ENCODE measurements around the gene STAP2.
A peak's percentile ranks its signal among the peaks of the same experiment; 100 is the strongest.

The STAP2 gene

DNA sequence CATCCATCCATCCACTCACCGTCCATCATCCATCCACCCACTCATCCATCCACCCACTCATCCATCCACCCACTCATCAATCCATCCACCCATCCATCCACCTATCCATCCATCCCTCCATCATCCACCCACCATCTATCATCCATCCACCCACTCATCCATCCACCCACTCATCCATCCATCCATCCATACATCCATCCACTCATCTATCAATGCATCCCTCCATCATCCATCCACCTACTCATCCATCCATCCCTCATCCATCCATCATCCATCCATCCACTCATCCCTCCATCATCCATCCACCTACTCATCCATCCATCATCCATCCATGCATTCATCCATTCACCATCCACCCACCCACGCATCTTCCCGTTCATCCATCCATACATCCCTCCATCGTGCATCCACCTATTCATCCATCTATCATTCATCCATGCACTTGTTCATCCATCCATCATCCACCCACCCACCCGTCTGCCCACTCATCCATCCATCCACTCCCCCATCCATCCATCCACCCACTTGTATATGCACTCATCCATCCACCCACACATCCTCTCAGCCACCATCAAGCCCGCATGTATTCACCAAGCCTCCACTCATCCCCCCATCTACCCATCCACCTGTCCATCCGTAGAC, 3.6 kb downstream of the STAP2 start:
- no peak for DNase-seq
- intact Hi-C loops (cut with DNase I) = no loop called here

DNA sequence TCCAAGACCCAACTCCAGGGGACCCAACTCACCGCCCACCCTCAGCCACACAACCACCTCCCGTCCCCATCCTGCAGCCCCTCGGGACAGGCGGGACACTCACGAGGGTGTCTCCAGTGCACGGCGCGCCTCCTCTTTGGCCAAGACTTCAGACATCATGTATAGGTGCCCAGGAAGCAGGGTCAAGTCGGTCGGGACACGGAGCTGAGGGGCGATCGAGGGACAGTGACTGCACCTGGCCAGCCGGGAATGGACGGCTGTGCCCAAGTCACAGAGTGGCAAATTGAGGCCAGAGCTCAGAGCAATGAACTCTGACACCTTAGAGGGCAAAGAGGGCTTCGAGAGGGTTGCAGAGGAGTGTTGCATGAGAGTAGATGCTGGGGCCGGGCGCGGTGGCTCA, 8.8 kb downstream of the STAP2 start:
- DNase-seq = peak in 1 of 10 donors; percentile 57
- intact Hi-C loops (cut with DNase I) = loop anchor here (2.0 to 10.0 kb wide), 2 partner anchors 13 to 65 kb away; partner anchors contain the start of gene MPND

DNA sequence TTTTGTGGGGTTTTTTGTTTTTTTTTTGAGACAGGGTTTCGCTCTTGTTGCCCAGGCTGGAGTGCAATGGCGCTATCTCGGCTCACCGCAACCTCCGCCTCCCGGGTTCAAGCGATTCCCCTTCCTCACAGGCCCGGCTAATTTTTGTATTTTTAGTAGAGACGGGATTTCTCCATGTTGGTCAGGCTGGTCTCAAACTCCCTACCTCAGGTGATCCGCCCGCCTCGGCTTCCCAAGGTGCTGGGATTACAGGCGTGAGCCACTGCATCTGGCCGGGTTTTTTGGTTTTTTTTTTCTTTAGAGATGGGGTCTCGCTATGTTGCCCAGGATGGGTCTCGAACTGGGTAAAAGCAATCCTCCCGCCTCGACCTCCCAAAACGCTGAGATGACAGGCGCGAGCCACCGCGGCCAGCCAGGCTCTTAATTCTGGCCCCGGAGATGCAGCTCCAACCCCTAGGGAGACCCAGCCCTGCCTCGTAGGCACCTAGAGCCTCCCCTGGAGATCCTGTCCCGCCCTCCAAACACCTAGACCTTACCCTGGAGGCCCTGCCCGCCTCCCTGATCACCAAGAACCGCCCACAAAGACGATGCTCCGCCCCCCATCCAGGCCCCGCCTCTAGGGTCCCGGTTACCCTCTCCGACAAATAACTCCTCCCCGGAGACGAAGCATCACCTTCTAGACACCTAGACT, 9.5 kb downstream of the STAP2 start:
- intact Hi-C loops (cut with DNase I) = loop anchor here (2.0 to 10.0 kb wide), 2 partner anchors 14 to 64 kb away; partner anchors contain the start of gene MPND
- DNase-seq = peak in 1 of 10 donors; percentile 67

DNA sequence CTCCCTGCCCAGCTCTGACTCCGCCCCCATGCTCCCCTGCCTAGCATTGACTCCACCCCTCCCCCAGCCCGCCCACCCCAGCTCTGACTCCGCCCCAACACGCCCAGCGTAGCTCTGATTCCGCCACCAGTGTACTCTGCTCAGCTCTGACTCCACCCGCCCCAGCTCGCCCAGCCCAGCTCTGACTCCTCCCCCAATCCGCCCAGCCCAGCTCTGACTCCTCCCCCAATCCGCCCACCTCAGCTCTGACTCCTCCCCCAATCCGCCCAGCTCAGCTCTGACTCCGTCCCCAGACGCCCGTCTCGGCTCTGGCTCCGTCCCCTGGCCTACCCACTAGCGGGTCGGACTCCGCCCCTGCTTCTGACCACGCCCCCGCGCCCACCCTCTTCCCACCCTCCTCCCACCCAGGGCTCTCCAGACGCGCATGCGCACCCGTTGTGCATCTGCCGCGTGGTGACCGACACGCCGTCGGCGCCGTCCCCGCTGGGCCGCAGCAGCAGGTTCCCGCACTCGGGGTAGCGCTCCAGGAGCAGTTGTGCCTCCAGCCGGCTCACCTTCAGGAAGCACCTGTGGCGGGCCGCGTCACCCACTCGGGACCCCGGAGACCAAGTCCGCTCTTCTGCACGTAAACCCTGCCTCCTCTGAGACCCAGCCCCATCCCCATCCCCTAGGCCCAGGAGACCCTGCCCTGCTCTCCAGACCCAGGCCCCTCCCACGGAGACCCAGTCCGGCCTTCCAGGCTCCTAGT, 10.2 kb downstream of the STAP2 start:
- intact Hi-C loops (cut with DNase I) = loop anchor here (2.0 to 10.0 kb wide), 2 partner anchors 14 to 64 kb away; partner anchors contain the start of gene MPND
- peak; percentile 94 to 100 (median 97) for DNase-seq

DNA sequence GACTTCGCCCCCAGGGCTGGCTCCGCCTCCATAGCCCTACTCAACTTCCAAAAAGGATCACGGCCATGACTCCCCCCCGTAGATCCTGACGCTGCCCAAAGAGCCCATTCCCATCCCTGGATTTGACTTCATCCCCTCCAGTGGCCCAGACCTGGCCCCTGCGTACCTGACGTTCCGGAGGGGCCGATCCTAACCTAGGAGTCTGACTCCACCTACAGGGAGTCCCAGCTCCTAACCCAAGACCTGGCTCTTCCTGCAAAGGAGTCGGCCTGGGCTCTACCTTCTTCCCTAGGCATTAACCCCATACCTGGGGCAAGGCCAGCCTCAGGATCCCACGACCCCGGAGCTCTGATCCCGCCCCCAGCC, 10.8 kb downstream of the STAP2 start:
- intact Hi-C loops (cut with DNase I) = loop anchor here (2.0 to 10.0 kb wide), 2 partner anchors 15 to 63 kb away; partner anchors contain the start of gene MPND
- DNase-seq = no peak

DNA sequence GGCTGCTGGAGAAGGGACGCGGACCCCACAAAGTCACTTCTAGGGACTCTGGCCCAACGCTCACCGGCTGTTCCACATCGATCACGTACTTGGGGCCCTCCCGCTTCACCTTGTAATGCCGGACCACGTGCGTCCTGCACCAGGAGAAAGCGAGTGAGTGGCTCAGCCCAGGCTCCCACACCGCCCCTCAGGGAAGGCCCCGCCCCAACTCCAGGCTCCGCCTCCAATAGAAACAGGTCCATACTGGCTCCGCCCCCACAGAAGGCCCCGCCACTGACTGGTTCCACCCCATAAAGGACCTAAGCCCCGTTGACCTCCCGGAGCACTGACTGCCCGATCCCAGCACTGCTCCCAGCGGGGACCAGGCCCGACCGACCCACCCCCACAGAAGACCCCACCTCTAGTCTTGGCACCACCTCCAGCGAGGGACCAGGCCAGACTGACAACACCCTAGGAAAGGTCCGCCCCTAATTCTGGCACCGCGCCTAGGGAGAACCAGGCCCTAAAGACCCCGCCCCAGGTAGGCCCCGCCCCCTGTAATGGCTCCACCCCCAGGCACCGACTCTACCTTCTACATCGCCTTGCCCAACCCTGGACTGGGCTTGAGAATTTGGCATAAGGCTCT, 11.3 kb downstream of the STAP2 start:
- DNase-seq = peak; percentile 39 to 96 (median 68)
- intact Hi-C loops (cut with DNase I) = loop anchor here (10.0 kb wide), 1 partner anchor 63 kb away; no protein-coding TSS in a partner anchor

DNA sequence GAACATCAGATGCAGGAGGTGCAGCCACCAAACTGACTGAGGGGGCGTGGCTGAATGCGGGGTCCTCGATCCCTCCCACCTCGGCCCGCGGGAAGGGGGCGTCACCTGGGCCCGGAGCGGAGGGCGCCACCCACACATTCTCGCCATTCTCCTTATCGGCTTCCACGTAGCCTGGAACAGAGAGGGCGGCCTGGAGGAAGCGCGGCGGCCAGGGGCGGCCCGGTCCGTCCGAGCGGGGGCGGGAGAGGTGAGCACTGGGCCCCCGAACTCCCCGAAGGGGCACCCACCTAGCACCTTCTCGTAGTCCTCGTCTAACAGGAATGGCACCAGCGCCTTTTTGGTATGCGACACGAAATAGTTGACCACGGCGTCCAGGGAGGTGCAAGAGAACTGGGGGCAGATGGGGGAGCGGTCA, 11.8 kb downstream of the STAP2 start:
- intact Hi-C loops (cut with DNase I) = loop anchor here (10.0 kb wide), 1 partner anchor 62 kb away; no protein-coding TSS in a partner anchor
- peak in 2 of 10 donors; percentile 42 to 55 for DNase-seq

DNA sequence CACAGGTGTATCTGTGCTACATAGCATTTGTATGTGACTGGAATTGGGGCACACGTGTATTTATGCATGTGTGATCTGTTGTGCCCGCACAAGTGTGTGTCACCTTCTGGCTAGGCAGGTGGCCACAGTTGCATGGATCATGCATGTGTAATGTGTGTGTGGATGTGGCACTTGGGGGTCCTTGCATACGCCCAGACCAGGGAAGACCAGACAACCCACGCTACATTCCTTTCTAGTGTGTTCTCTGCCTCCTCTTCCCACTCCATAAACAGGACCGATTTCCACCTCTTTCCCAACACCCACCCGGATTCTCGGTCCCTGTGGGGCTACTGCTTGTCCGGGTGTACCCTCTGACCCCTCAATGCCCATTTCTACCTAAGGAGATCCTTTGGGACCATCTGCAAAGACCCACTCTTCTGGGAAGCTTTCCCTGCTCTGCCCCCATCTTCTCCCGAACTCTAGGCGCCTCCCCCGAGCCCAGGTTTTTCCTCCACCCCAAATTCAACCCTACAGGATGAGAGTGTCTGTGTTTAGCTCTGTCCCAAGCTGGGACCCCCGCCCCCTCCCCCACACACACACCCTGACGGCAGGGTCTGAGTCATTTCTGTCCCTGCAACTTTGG, 12.3 kb downstream of the STAP2 start:
- intact Hi-C loops (cut with DNase I) = loop anchor here (10.0 kb wide), 1 partner anchor 62 kb away; no protein-coding TSS in a partner anchor
- peak in 2 of 10 donors; percentile 40 to 56 for DNase-seq

DNA sequence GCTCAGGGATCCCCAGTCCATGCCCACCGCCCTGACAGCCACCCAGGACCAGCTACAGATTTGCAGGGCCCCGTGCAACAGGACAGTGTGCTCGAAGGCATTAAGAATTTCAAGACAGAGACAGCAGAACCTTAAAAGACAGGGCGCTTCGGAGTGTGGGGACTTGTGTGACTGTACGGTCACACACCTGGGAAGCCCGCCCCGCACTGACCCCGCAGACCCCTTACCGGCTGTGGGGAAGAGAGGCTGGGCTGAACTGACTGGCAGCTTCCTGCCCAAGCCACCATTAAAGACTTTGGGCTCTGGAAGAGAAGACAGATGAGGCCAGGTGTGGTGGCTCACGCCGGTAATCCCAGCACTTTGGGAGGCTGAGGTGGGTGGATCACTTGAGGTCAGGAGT, 14.4 kb downstream of the STAP2 start:
- intact Hi-C loops (cut with DNase I) = loop anchor here (10.0 kb wide), 1 partner anchor 59 kb away; no protein-coding TSS in a partner anchor

DNA sequence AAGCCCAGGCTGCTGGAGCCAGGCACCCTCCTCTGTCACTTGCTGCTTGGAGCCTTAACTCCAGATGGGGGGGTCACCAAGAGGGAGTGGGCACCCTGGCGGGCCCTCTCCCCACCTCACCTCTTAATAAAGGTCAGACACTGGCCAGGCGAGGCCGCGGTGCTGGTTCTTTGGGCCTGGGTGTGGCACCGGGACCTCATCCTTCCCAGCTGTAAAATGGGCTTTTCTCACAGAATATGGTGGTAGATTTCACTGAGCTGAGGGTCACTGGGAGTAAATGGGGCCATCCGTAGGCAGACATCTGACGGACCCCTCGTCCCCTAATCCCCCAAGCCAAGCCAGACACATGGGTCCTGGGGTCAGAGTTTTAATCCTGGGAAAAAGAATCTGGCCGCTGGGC, 14.9 kb downstream of the STAP2 start:
- DNase-seq = peak in 1 of 10 donors; percentile 43
- intact Hi-C loops (cut with DNase I) = loop anchor here (10.0 kb wide), 1 partner anchor 59 kb away; no protein-coding TSS in a partner anchor

More for the DNA sequence above, 14.4 kb downstream of the STAP2 start:
- no peak for DNase-seq

DNA sequence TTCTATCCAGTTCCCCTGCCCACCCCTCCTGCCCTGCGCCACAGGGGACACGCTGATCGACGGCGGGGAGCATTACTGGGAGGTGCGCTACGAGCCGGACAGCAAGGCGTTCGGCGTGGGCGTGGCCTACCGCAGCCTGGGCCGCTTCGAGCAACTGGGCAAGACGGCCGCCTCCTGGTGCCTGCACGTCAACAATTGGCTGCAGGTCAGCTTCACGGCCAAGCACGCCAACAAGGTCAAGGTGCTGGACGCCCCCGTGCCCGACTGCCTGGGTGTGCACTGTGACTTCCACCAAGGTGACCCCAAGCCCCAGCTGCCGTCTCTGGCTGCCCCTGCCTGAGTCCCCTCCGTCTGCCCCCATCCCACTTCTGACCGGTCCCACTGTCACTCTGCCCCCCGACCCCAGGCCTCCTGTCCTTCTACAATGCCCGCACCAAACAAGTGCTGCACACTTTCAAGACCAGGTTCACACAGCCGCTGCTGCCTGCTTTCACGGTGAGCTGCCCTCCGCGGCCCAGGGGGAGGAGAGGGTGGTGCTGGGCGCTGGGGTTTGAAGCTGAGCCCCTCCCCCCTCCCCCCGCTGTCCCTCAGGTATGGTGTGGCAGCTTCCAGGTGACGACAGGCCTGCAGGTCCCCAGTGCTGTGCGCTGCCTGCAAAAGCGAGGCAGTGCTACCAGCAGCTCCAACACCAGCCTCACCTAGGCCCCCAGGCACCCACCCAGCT, 15.5 kb downstream of the STAP2 start:
- peak in 1 of 10 donors; percentile 68 for DNase-seq
- intact Hi-C loops (cut with DNase I) = loop anchor here (10.0 kb wide), 1 partner anchor 58 kb away; no protein-coding TSS in a partner anchor

DNA sequence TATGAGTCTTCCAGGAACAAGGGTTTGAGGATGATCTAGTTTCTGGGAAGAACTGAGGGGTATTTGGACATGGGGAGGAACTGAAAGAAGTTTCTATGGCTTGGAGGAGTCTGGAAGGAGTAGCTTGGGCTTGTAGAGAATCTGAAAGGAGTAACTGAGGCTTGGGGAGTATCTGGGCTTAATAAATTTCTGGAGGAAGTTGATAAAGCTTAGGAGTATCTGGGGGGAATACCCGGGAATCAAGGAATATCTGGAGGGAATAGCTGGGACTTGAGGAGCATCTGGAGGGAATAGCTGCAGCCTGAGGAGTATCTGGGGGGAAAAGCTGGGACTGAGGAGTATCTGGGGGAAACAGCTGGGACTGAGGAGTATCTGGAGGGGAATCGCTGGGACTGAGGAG, 18.2 kb downstream of the STAP2 start:
- DNase-seq = no peak
- intact Hi-C loops (cut with DNase I) = loop anchor here (10.0 kb wide), 1 partner anchor 56 kb away; no protein-coding TSS in a partner anchor

DNA sequence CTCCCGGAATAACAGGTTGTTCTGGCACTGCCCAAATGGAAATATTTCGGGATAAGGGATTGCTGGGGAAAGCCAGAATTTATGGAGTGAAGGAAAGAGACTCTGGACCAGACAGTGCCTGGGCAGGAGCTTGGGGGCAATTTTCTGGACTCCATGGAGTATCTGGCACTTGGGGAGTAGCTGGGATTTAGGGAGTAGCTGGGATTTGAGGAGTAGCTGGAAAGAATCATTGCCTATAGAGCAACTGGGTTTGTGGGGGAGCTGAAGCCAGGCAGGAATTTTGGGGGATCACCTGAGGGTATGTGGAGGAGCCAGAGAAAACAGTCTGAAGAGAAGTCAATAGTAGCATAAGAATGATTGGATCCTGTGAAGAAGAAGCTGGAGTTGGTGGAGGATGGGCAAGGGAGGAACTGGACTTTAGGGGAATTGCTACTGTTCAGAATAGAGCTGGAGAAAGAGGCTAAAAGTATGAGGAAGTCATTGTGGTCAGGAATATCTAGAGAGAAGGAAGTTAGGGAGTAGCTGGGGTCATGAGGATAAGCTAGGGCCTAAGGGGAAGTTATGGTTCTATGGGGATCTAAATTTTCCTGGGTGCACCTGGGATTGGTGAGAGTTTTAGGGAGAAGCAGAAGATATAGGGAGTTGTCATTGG, 19.4 kb downstream of the STAP2 start:
- no peak for DNase-seq
- intact Hi-C loops (cut with DNase I) = no loop called here

DNA sequence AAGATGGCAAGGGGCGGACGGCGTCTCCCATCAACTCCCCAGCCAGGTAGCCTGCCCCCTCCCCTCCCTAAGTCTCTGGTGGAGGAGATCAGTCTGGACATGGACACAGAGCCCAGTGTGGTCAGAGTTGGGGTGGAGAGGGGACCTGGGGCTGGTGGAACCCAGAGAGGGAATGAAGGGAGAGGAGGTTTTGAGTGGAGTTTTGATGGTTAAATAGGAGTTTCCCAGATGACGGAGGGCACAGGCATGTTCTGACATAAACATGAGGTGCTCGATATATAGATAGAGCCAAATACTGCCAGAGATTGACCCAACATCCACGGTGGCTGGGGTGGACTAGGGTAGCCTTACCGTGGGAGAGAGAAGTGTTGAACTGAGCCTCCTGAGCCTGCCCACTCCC, 20.2 kb downstream of the STAP2 start:
- intact Hi-C loops (cut with DNase I) = no loop called here
- no peak for DNase-seq

DNA sequence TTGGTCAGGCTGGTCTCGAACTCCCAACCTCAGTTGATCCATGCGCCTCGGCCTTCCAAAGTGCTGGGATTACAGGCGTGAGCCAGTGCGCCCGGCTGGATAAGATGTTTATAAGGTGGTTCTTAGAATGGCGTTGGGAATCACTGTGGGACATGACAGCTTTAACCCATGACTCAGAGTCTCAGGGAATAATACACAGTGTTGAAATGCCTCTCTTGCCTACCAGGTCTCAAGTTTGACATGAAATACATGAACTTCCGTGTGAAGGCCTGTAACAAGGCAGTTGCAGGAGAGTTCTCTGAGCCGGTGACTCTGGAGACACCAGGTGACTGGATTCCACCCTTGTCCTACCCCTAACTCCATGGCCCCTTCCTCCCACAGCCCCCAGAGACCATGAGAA, 21.7 kb downstream of the STAP2 start:
- no peak for DNase-seq
- intact Hi-C loops (cut with DNase I) = no loop called here

DNA sequence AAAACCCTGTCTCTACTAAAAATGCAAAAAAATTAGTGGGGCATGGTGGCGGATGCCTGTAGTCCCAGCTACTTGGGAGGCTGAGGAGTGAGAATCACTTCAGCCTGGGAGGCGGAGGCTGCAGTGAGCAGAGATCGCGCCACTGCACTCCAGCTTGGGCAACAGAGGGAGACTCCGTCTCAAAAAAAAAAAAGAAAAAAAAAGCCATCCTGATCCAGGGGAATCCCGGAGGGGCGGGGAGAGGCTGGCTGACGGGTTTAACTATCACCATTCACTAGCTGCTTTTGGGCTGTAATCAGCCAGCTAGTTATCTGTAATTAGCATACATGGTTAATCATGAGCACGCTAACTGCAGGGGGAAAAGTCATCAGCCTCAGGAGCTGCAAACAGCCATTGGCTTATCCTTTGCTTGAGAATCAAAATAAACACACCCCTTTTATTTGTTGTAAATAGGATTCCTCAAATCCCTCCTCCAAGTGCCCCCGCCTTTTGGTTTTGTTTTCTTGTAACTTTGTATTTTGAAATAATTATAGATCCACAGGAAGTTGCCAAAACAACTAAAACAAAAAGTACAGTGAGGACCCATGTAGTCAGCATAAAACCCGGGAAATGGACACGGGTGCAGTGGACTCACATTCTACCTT, 24.7 kb downstream of the STAP2 start:
- intact Hi-C loops (cut with DNase I) = no loop called here
- no peak for DNase-seq

DNA sequence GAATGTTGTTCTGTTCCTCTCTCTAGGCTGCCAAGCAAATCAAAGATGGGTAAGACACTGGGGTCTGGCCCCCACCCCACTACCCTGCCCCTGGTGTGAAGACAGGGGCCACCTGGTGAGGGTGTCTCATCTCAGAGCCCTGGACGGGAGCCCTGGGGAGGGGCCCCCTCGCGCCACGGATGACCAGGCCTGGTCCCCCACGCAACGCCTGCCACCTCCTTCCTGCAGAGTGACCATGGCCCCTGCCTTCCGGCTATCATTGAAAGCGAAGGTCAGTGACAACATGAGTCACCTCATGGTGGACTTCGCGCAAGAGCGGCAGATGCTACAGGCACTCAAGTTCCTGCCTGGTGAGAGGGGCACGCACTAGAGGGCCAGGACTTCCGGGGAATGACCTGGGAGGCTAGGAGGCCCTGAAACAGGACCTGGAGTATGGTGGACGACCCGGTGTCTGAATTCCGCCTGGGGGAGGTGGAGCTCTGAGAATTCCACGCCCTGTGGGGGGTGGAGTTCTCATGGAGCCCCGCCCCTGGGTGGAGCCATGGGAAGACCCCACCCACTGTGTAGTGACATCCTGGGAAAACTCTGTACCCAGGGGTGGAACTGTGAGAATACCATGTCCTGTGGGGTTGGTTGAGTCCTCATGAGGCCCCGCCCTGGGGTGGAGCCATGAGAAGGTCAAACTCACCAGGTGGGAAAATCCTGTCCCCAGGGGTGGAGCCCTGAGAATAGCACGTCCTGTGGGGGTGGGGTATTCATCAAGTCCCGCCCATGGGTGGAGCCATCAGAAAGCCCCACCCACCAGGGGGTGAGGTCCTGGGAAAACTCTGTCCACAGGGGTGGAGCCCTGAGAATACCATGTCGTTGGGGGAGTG, 28.1 kb downstream of the STAP2 start:
- intact Hi-C loops (cut with DNase I) = no loop called here
- no peak for DNase-seq
